KOPT-K1 (cell line): ENCODE data around the gene ZNHIT1.

Experiments
- H3K27ac ChIP-seq: fragments of 200-600 bp; sonication (generic); 2 replicates; pipeline ENCODE4 v1.5.1; 2016; ENCODE audit warnings: antibody characterized with exemption, mild to moderate bottlenecking, low read depth, low read length; ENCODE audit not compliant: poor library complexity, severe bottlenecking
- H3K36me3 ChIP-seq: fragments of 200-600 bp; sonication (generic); 2 replicates; pipeline ENCODE4 v1.5.1; 2017; ENCODE audit warnings: antibody characterized with exemption, mild to moderate bottlenecking, low read length, moderate library complexity; ENCODE audit not compliant: insufficient read depth
- H3K9me3 ChIP-seq: fragments of 200-600 bp; sonication (generic); 2 replicates; pipeline ENCODE4 v1.5.1; 2017; ENCODE audit warnings: antibody characterized with exemption, low read length, mild to moderate bottlenecking; ENCODE audit not compliant: insufficient read depth, poor library complexity, severe bottlenecking

ZNHIT1 gene

DNA sequence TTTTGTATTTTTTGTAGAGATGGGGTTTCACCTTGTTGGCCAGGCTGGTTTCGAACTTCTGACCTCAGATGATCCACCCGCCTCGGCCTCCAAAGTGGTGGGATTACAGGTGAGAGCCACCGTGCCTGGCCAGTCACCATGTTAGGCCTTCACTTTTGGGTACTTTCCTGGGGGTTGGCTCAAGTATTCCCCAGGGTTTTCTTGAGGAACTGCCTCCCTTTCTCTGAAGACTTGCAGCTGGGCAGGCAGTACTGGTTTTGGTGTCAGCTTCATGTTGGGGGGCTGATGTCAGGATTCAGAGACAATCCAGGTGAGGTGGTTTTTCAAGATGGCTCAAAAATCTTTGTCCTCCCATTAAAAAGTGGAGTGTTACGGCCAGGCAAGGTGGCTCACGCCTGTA, 7.7 kb downstream of the ZNHIT1 start:
- Histone ChIP-seq H3K9me3 (no peaks in the 10 kb centered on the region), H3K36me3 (peaks cover 57% of the 10 kb centered on the region), H3K27ac (no peak overlapping the region)

DNA sequence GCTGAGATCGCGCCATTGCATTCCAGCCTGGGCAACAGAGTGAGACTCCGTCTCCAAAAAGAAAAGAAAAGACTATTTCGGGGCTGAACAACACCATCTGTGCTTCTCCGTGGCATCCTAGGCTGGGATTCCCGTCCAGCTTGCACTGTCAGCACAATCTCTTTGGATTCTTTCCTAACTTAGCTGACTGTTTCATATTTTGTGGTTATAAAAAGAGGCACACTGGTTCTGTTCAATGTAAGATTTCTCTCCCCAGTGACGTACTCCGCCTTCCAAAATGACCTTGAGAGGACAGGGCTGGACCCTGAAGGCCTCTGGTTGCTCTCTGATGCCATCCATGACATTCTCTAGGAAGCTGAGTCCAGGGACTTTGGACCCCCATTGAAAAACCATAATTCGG, 8.8 kb downstream of the ZNHIT1 start:
- Histone ChIP-seq H3K27ac (no peak overlapping the region), H3K36me3 (peaks cover 60% of the 10 kb centered on the region), H3K9me3 (no peaks in the 10 kb centered on the region)

DNA sequence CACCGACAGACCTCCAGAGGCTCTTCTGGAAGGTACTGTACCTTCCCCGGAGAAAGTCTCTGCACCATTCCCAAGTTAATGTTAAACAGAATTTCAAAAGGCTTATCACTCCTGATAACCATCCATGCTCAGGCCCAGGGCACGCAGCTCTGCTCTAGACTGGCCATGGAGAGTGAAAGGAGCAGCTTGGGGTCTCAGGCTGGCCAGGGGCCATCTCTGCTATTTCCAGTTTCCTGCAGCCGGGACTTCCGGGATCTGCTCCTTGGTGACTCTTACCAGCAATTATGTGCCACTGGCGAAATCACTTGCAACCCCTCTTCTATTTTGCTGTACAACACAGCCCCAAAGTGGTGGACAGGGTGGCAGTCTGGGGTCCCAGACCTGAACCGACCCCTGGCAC, 13.7 kb downstream of the ZNHIT1 start:
- Histone ChIP-seq H3K27ac (no peak overlapping the region), H3K36me3 (peaks cover 53% of the 10 kb centered on the region), H3K9me3 (no peaks in the 10 kb centered on the region)

DNA sequence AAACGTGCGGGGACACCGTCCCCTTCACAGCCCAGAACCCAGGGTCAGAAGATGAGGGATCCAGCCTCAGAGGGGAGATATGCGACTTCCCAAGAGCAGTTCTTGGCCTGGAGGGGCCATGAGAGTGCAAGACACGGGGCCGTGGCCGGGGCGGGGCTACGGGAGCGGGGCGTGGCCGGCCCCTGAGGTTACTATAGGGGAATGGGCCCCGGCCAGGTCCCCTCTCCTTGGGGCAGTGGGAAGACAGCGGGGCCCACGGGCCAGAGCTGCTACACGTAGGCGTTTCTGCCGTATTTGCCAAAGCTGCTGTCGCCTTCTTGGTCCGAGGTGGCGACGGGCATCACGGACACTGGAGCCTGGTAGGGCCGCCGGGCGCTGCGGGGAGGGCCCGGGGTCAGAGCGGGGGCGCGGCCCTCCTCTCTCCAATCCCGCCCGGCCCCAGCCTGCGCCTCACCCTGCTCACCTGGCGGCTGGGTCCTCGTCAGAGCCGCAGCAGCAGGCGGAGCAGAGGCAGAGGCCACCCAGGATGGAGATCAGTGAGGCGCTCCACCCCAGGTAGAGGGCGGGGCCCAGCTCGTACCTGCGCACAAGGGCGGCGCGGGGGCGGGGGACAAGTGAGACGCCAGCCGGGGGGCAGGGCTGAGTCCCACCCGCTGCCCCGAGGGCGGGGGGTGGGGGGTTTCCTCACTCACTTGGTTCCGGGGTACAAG, 14.3 kb downstream of the ZNHIT1 start:
- H3K27ac ChIP-seq = no peak overlapping the region
- peaks cover 51% of the 10 kb centered on the region for H3K36me3 ChIP-seq
- no peaks in the 10 kb centered on the region for H3K9me3 ChIP-seq

DNA sequence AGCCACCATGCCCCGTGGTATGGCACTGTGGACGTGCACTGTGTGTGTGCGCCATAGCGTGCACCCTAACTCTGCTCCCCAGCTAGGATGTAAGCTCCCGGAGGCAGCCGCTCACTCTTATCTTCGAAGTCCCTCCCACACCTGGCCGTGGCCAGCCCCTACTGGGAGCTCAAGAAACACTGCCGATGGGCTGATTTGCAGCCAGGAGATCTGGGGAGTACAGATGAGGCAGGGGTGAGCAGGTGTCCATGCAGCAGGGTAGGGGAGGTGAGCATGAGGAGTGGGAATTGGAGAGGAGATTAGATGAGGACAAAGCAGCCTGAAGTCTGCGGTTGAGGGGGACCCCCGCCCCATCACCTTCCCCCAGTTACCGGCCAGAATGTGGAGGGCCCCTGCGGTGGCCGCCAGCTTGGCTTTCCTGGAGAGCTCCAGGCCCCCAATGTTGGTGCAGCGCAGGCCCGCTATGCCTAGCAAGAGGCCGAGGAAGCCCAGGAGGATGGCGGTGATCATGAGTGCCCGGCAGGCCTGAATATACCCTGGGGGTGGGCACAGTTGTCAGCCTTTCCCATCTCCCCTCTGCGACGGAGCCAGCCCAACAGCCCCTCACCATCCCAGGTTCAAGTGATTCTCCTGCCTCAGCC, 16.1 kb downstream of the ZNHIT1 start:
- Histone ChIP-seq H3K9me3 (no peaks in the 10 kb centered on the region), H3K36me3 (peaks cover 59% of the 10 kb centered on the region), H3K27ac (no peak overlapping the region)

DNA sequence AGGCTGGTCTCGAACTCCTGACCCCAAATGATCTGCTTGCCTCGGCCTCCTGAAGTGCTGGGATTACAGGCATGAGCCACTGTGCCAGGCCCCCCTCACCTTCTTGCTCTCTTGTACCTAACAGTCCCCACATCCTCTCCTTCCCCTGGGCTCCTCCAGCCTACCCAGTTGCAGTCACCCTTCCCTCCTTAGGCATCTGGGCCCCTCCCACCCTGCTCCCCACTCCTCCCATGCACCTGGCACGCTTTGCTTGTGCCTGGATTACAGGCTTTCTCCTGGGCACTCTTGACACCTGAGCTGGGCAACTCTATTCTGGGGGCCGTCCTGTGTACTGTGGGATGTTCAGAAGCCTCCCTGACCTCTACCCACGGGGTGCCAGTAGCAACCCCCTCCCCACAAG, 16.7 kb downstream of the ZNHIT1 start:
- H3K27ac ChIP-seq = no peak overlapping the region
- H3K36me3 ChIP-seq = peaks cover 61% of the 10 kb centered on the region
- H3K9me3 ChIP-seq = no peaks in the 10 kb centered on the region

DNA sequence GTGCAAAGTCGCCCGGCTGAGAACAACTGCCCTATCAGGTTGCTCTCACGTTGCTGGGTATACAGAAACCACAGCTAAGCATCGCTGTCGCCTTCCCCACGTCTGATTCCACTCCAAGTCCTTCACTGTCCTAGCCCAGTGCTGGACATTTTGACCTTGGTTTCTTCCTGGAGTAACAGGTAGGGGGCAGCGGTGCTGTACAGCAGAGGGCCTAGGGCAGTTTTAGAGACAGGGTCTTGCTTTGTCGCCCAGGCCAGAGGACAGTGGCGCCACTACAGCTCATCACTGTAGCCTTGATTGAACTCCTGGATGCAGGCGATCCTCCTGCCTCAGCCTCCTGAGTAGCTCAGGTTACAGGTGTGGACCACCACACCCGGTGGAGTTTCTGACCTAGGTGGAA, 17.1 kb downstream of the ZNHIT1 start:
- Histone ChIP-seq H3K27ac (no peak overlapping the region), H3K36me3 (peaks cover 65% of the 10 kb centered on the region), H3K9me3 (no peaks in the 10 kb centered on the region)

DNA sequence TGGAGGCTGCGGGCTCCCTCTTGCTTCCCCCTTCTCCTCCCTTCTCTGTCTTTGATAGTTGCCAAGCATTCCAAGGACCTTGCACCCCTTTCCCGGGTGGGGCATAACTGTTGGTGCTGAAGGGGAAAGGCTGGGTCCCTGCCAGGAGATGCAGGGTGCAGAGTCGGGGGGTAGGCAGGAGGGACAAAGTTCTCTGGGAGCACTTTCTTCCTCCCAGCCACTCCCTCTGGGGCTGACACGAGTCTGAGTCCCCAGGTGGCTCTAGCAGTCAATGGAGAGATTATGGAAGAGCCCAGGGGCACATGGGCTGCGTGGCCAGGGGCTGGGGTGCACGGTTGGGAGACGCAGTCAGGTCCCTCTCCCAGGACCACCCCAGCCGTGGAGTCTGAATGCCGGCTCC, 17.6 kb downstream of the ZNHIT1 start:
- peaks cover 70% of the 10 kb centered on the region for H3K36me3 ChIP-seq
- no peak overlapping the region for H3K27ac ChIP-seq
- H3K9me3 ChIP-seq = no peaks in the 10 kb centered on the region

DNA sequence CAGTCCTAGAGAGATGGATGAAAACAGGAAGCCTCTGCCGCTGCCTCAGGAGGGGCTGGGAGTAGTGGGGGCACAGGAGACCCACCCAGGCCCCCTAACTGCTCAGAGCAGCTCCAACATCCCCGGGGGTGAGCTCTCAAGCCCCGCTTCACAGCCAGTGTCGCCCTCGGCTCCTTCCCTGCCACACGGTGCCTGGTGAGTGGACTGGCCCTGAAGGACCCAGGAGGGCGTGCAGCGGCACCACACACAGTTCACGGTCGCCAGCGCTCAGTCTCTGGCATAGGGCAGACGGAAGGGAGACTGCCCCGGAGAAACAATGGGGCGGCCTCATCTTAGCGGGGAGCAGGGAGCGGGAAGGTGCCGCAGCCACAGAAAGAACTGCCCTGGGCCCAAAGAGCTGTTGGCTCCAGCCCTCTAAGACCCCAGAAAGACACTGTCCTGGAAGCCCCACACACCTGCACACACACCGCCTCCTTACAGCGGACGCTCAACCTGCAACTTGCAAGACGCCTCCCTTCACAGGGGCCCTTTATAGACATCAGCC, 18.4 kb downstream of the ZNHIT1 start:
- Histone ChIP-seq H3K36me3 (peaks cover 76% of the 10 kb centered on the region), H3K27ac (no peak overlapping the region), H3K9me3 (no peaks in the 10 kb centered on the region)

DNA sequence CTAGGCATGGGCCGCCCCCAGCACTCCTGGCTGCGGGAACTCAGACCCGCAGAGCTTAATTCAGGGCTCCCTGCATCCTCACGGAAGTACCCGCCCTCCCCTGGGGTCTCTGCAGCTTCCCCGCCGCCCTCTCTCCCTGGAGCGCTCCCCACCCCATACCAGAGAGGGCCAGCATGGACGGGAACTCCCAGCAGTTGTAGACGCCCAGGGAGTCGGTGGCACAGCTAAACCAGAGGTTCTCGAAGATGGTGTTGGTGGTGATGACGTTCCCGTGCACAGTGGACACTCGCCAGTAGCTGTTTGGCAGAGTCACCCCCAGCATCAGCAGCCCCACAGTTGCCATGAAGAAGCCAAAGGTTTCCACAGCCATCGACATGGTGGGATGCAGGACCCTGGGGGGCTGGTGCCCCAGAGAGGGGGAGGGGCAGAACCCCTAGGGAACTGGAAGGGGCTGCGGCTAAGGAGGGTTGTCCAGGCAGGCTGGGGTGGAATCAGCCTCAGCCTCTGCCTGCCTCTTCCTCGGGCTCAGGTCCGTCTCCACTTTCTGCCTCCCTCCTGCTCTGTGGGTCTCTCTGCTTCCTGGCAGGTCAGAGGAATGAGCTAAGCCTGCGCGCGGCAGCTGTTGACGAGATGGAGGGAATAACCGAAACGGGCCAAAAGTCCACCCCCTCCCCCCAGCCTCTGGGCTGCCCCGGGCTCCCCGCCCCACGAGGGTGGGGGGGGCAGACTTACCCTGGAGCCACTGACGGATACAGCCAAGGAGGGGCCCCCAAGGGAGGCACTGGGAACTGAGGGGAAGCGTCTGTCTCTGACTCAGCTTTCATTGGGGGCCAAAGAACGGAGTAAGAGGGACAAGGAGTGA, 19.5 kb downstream of the ZNHIT1 start, which contains the start of gene CLDN15:
CLDN15 (minus strand) TSS at position 597 of the 862 bp plus-strand sequence; CDS start at position 376, 221 bp downstream.
- Histone ChIP-seq H3K27ac (no peak within 1 kb of the TSS), H3K9me3 (no peaks in the 10 kb centered on the region), H3K36me3 (peaks cover 74% of the 10 kb centered on the region)

DNA sequence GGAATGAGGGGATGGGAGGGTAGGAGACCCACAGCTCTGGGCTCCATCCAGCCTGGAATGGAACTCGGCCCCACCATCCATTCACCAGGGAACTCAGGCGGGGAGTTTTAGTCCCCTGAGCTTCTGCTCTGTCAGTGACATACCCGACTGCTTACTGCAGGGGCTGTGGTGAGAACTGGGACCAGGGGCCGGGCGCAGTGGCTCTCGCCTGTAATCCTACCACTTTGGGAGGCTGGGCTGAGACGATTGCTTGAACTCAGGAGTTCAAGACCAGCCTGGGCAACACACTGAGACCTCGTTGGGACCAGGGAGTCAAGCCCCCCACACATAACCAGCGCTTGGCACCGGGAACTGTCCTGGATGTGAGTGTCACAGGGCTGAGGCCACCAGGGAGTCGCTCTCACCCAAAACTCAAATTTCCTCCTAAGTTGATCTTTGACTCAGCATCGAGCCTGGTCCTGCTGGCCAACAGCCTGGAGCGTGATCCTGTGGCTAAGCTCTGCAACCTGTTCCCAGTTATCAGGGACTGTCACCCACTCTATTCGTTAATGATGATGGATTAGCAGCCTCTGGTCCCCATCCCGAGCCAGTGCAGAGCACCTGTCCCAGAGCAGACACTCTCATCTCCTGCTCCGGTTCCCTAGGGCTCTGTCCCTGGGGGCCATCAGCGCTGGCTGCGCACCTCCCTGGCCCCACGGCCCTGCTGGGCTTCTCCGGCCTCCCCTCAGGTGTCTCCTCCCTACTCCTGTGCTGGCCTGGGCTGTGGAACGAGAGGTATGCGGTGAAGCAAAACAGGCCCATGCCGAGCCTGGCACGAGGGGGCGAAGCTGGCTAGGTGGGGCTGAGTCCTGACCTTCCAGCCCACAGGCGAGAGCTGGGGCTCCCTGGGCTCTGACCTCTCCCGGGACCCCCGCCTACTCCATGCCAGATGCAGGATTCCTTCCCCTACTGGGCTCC, 20.5 kb downstream of the ZNHIT1 start:
- H3K36me3 ChIP-seq = peaks cover 84% of the 10 kb centered on the region
- no peak overlapping the region for H3K27ac ChIP-seq
- no peaks in the 10 kb centered on the region for H3K9me3 ChIP-seq

DNA sequence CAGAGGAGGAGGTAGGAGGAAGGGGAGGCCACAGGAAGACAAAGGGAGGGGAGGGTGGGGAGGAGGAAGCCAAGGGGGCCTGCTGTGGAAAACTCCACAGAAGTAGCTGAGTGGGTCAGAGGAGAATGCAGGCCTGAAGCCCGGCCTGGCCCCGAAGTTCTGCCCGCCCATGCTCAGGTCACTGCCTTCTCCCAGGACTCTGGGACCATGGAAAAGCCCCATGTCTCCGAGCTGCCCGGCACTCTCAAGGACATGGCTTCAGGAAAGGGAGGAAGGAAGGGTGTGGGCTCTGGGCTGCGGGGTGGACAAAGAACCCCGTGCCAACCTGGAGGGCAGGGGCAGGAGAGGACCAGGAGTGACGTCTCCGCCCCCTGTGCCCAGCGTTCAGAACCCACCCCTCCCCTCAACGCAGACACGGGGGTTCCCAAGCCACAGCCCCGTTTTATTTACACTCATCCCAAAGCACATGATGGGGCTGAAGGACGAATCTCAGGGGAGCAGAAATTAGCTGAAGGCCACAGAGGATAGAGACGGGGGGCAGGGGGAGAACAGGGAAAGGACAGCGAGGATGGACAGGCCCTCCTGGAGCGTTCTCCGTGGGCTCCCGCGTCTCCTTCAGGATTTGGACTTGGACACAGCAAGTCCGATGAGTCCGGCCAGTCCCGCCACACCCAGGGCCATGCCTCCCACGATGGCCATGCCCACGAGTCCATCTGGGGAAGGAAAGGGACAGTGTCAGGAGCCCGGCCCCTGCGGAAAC, 21.4 kb downstream of the ZNHIT1 start:
- Histone ChIP-seq H3K9me3 (no peaks in the 10 kb centered on the region), H3K27ac (no peak overlapping the region), H3K36me3 (peaks cover 81% of the 10 kb centered on the region)

DNA sequence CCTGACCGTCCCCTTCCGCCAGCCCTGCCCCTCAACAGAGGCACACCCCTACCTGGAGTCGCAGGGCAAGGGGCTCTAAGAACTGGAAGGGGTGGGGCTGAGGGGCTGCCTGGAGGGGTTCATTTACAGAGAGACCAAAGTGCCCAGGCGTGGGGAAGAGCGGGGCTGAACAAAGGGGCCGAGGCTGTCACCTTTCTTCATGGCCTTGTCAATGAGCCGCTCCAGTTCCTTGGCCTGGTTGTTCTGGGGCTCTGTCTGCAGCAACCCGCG, 21.9 kb downstream of the ZNHIT1 start:
- no peak overlapping the region for H3K27ac ChIP-seq

More for the DNA sequence above, 21.9 kb downstream of the ZNHIT1 start:
- H3K36me3 ChIP-seq = peaks cover 76% of the 10 kb centered on the region
- H3K9me3 ChIP-seq = no peaks in the 10 kb centered on the region
